NB4 (cell line): ENCODE measurements around the gene DEXI.

Experiments
- CTCF ChIP-seq: IDR thresholded peaks from one replicate; pipeline ENCODE4 v1.5.1; 2012; ENCODE audit warnings: low read depth, low read length
- POLR2A ChIP-seq: IDR thresholded peaks from 2 replicates; pipeline ENCODE4 v1.6.1; 2011; ENCODE audit warnings: mild to moderate bottlenecking; ENCODE audit not compliant: insufficient read length; ENCODE audit errors: extremely low read depth

DNA sequence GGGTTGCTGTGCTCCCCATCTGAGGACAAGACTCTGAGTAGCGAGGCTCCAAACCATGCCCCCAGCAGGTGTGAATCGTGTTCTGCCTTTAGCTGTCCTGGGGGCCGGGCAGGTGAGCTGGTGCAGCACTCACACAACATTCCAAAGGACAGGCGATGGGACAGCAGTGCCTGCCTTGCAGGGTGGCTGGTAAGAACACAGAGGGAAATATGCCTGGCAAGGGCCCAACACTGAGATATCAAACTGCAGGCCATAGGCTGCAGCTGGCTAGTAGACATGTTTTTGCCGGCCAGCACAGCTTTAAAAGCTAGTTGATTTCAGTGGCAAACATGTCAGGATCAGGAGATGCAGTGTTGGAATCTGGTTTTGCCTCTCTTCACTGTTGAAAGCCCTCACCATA is 25.7 kb upstream of the DEXI start:
- TF ChIP-seq CTCF (no peak), POLR2A (no peak)
